DMS79 treated with DMSO at 0.1 percent for 48 hours (cell line): ENCODE measurements around the gene TMEM126B.
"Not testable (repeated sequence)": the region's sequence is repeated elsewhere in the genome, so short reads cannot be mapped to it uniquely, and the experiment has no call there.

Experiments
- DNase-seq: peaks from one replicate; lab custom pipeline; 2025; lab: John Stamatoyannopoulos, UW

The TMEM126B gene

DNA sequence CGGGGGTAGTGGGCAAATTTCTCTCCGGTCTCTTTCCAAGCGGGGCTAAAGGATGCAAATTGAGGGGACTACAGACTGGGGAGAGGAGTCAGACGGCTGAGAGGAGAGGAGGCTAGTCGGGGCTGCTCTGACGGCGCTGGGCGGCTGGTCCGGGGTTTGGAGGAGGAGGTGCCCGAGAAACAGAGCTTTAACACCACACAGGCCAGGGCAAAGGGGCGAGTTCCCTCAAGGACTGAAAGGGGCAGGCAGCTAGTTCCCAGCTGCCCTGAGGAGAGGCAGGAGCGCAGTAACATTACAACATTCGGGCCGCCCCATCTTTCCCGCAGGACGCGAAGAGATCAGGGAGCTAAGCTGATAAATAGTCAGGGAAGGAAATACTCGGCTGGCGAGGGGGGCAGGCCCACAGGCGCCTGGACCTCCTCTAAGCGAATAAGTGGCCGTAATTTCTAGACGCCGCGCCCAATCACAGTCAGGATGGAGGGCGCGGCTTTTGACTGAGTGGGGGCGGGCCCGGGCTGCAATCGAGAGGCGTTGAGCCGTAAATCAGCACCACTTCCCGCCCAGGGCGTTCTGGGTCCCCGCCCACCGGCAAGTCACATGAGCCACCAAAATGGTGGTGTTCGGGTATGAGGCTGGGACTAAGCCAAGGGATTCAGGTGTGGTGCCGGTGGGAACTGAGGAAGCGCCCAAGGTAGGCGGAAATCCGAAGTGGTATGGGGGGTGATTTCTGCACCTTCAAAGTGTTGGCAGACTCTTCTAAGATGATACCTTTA is at the start of gene TMEM126B:
TSS of gene TMEM126B (plus strand) at position 596 of the 773 bp plus-strand sequence. CDS start at position 611, 15 bp downstream.
- peak; percentile 99 for DNase-seq

DNA sequence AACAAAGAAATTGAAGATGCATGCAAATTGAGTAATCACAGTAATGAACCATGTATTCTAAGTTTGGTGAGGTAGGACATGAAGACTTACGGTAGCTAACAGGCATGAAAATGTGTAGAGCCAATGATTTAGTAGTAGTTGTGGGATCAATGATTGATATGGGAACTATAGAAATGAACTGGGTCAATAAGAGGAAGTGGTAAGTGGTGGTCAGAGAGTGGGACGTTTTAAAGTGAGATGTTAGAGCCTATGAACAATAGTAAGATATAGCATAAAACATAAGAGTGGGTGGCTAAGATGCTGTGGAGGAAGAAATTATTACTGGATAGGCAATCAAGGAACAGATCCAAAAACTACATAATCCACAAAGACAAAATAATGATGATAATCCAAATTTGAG is 46.3 kb upstream of the TMEM126B start:
- DNase-seq: no peak

DNA sequence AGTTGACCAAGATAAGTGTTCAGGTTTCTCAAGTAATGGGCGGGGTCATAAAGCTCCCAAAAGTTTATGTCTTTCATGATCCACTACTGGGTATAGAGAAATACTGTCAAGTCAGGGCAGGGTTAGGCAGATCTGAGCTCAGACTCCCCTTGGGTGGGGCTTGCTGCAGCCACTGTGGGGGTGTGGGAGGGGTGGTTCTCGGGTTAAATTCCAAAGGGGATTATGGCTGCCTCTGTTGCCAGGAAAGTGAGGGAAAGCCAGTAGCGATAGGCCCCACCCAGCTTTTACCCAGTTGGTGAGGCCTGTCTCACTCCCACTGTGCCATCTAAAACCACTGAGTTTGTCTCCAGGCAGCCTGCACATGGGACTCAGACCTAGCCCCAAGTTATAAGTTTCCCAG is 39.0 kb upstream of the TMEM126B start:
- no peak for DNase-seq

GRCh38 chr11:85590848-85591483 is 37.4 kb upstream of the TMEM126B start:
- DNase-seq: no peak

DNA sequence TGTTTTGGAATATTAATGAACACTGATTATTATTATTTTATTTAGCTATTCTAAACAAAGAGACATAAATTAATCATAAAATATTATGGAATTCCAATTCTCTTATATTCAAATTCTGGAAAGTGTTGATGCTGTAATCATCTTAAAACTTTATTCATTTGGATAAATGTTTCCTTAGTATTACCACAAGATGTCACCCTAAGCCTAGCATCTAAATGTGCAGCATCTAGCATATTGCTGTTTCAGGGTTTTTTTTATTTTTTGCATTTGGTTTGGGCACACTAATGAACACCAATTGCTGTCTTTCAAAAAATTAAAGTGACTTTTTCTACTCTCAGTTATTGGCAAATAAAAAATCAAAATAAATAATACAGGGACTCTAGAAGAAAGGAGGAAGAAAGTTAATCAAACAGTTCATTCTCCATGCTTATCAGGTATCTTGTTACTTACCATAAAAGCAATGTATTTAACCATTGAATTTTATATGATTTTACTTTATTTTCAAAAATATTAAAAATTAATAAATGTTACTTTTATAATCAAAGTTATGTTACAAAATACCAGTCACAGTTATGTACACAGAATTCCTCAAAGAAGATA is 33.0 kb upstream of the TMEM126B start:
- peak; percentile 58 for DNase-seq

DNA sequence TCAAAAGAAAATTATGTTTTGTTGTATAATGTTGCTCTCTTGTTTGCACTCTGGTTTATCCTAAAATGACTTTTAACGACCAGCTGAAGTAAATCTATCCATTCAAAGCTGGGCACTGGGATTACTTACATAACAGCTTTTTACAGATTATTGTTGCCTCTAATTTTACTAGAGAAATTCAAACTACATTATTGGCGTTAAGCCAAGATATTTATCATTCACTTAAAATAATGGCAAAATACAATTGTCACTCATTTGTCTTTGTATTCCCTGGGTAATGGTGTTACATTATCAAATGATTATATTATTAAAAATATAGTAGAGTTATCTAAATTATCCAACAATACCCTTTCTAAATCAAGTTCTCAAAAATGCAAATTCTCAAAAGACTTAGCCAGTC is 31.5 kb upstream of the TMEM126B start:
- DNase-seq: no peak

- no peak for DNase-seq
These were observed 29.3 kb upstream of the TMEM126B start for GRCh38 chr11:85599083-85599482.

- DNase-seq: no peak
These were observed 25.7 kb upstream of the TMEM126B start for GRCh38 chr11:85602526-85603213.

GRCh38 chr11:85603220-85603619 is 25.2 kb upstream of the TMEM126B start:
- DNase-seq: no peak

- not testable (repeated sequence) for DNase-seq
These were observed 22.2 kb upstream of the TMEM126B start for GRCh38 chr11:85606237-85606636.

- not testable (repeated sequence) for DNase-seq
These were observed 19.8 kb upstream of the TMEM126B start for GRCh38 chr11:85608621-85609020.

- DNase-seq: not testable (repeated sequence)
These were observed 19.1 kb upstream of the TMEM126B start for GRCh38 chr11:85609286-85609685.

GRCh38 chr11:85611643-85612042 is 16.8 kb upstream of the TMEM126B start:
- not testable (repeated sequence) for DNase-seq

GRCh38 chr11:85619499-85619898 is 8.9 kb upstream of the TMEM126B start:
- DNase-seq: no peak

- no peak for DNase-seq
These were observed 8.1 kb upstream of the TMEM126B start for GRCh38 chr11:85620256-85620655.

DNA sequence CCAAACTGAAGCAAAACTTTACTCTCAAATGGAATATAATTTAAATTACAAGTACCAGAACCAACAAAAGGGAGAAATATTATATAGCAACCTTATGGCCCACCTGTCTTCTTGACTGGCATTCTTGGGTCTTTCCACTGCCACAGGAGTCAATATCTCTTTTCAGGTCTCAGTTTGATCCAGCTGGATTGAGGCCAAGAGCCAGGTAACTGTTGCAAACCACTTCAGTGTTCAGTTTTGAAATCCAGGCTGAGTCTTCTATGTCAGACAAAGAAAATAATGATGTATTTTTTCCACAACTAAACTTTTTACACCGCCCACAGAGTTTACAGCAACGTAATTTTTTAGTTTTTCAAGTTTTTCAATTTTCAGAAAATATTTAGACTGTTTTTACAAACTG is 1.9 kb upstream of the TMEM126B start:
- peak; percentile 26 for DNase-seq

GRCh38 chr11:85627332-85627997 is 928 bp upstream of the TMEM126B start, which contains the start of gene DLG2:
Gene DLG2, minus strand, starts transcription at chr11:85627344.
- DNase-seq: peak; percentile 45

DNA sequence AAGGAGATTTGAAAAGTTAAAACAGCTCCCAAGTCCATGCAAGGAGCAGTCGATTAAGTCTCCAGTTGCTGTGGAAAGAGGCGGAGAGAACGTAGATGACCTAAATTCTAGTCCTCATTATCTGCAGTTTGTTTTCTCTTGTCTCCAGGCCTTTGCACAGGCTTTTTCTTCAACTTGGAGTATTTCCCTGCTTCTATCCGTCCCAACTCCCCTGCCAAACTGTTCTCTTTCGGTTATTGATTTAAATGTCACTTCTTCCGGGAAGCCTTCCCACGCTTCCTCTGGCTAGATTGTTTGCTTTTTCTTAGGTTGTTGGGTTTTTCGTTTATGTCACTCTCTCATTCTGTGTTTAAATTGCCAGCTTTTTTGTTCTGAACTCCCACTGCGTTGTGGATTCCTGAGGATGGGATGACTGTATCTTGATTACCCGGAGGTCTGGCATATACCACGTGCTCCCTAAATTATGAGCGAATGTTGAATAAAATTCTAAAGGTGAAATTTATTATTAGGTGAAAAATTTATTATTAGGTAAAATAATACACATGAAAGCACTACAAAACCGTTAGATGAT is 463 bp downstream of the TMEM126B start:
- peak; percentile 49 for DNase-seq

DNA sequence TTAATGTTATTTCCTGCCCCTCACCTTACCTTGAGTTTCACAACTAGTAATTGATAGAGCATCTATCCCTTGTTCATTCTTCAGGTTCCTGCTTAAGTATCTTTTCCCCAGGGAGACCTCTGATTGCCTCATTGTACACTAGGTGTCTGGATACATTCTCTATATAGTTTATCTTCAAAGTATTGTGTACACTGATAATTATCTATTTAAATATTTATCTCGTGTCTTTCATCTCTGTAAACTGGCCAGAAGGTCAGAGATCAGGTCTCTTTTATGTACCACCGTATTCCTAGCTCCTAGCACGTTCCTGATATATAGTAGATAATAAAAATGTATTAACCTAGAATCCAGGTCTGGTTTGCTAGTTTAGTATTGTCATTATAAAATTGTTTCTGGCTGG is 6.4 kb downstream of the TMEM126B start:
- no peak for DNase-seq

DNA sequence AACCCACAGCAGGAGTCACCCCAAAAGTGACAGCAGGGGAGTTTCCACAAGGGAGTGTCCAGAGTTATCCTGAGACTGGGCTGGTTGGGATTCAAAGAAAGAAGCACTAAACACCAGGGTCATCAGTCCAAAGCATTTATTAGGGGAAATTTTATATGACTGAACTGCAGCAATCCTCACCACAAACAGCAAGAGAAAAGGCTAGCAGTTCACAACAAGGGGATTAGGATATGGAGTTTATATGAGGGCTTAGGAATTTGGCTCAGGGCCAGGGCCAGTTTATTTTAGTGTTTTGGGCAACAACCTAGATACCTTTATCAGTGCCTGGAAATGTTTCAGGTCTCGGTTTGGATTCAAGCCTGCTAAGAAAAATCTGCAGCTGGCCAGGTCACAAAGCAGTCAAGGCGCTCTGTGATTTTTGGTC is 14.8 kb downstream of the TMEM126B start:
- no peak for DNase-seq

DNA sequence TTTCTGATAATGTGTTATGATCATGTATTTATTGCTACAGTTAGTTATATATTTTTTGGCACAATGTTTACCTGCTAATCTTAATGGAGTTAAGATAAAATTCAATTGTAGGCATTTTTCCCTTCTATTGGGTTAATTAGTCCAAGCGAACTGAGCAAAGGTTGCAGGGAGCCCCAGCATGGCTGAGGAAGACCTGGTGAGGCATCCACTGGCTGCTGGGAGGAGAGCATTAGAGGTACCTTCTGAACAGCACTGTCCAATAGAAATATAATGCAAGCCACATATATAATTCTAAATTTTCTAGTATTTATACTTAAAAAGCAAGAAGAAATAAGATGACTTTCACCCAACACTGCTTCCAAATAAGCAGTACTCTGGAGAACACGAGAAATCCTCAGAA is 18.7 kb downstream of the TMEM126B start:
- peak; percentile 50 for DNase-seq
